ENCODE measurements around the gene BBS12. TPM values are rescaled to one million over a fixed set of nuclear protein-coding genes. Genes with fewer than 3 reads are reported as not detected.

Gene BBS12
- total RNA-seq, 3 donors from 2014 or later: 3.3 to 5.4 (median 3.9) TPM

DNA sequence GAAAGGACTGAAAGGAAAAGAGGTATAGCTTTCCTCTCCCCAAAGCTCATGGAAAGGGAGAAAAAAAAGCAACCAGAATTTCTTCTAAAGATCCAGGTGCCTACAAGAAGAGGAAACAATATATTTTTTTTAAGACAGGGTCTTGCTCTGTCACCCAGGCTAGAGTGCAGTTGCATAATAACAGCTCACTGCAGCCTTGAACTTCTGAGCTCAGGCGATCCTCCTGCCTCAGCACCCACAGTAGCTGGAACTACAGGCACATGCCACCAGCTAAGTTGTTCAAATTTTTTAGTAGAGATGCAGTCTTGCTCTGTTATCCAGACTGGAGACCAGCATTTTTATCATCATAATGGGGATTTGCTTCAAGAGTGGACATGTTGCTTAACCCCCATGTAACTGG lies 30.5 kb upstream of the BBS12 start:
- Histone ChIP-seq H3K36me3 (ENCODE audit: low read depth) (no peaks in the 10 kb centered on the region), H3K9me3 (no peaks in the 10 kb centered on the region), H3K4me3 (no peak overlapping the region), H3K4me1 (ENCODE audit: low read depth) (no peaks in the 10 kb centered on the region)
- DNase-seq (no peak), ATAC-seq (no peak)
- intact Hi-C loops (cut with DNase I, micrococcal nuclease): no loop called here
- TF ChIP-seq, protein P1, sequence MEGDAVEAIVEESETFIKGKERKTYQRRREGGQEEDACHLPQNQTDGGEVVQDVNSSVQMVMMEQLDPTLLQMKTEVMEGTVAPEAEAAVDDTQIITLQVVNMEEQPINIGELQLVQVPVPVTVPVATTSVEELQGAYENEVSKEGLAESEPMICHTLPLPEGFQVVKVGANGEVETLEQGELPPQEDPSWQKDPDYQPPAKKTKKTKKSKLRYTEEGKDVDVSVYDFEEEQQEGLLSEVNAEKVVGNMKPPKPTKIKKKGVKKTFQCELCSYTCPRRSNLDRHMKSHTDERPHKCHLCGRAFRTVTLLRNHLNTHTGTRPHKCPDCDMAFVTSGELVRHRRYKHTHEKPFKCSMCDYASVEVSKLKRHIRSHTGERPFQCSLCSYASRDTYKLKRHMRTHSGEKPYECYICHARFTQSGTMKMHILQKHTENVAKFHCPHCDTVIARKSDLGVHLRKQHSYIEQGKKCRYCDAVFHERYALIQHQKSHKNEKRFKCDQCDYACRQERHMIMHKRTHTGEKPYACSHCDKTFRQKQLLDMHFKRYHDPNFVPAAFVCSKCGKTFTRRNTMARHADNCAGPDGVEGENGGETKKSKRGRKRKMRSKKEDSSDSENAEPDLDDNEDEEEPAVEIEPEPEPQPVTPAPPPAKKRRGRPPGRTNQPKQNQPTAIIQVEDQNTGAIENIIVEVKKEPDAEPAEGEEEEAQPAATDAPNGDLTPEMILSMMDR (IDR thresholded peaks at IDR 0.05): no peak

DNA sequence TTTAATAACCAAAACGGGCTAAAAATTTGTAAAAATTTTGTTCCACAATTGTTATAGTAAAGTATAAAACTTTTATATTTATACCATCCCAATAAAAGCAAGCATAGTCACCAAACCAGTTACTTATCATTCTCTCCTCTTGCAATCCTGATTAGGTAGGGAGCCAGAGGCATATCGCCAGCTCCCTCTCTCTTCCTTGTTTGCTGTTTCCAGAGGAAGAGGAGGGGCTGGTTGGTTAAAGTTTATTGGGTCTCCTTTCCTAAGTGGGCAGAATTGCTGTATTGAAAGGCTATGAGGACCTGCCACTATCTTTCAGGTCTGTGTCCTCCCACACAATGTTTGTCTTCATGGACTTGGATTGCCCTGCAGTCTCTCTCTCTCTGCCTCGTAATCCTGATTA lies 29.6 kb upstream of the BBS12 start:
- intact Hi-C loops (cut with DNase I, micrococcal nuclease): no loop called here
- H3K36me3 ChIP-seq (ENCODE audit: low read depth): no peaks in the 10 kb centered on the region
- H3K4me1 ChIP-seq (ENCODE audit: low read depth): no peaks in the 10 kb centered on the region
- TF ChIP-seq, protein P1 (IDR thresholded peaks at IDR 0.05): no peak
- no peaks in the 10 kb centered on the region for H3K9me3 ChIP-seq
- ATAC-seq (peak; percentile 86), DNase-seq (peak in 2 of 3 donors; percentile 44 to 76)
- H3K4me3 ChIP-seq: no peak overlapping the region

DNA sequence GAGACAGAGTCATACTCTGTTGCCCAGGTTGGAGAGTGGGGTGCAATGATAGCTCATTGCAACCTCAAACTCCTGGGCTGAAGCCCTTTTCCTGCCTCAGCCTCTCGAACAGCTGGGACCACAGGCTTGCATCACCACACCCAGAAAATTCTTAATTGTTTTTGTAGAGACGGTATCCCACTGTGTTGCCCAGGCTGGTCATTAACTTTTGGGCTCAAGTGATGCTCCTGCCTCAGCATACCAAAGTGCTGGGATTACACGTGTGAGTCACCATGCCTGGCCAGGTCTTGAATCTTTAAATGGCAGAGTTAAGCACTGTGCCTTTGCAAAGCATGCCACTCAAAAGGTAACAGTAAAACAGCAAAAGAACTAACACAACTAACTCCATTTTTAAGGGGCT lies 28.6 kb upstream of the BBS12 start:
- TF ChIP-seq, protein P1 (IDR thresholded peaks at IDR 0.05): no peak
- no peak for ATAC-seq
- H3K9me3 ChIP-seq: no peaks in the 10 kb centered on the region
- H3K36me3 ChIP-seq (ENCODE audit: low read depth): no peaks in the 10 kb centered on the region
- no peak for DNase-seq
- no peaks in the 10 kb centered on the region for H3K4me1 ChIP-seq (ENCODE audit: low read depth)
- no peak overlapping the region for H3K4me3 ChIP-seq
- intact Hi-C loops (cut with DNase I, micrococcal nuclease): no loop called here

DNA sequence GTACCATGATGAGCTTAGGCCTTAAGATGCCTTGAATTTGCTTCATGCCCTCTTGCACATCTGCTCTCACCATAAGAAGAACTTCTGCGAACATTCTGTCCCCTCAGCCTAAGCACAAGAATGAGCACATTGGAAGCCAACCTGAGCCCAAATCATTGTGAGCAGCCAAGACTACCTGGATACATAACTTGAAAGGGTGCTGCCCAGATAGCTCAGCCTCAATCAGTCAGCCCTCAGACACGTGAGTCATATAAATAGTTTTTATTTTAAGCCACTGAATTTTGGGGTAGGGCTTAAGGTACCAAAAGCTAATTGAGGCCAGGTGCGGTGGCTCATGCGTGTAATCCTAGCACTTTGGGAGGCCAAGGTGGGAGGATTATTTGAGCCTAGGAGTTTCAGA lies 27.5 kb upstream of the BBS12 start:
- no peaks in the 10 kb centered on the region for H3K9me3 ChIP-seq
- H3K36me3 ChIP-seq (ENCODE audit: low read depth): no peaks in the 10 kb centered on the region
- no peaks in the 10 kb centered on the region for H3K4me1 ChIP-seq (ENCODE audit: low read depth)
- intact Hi-C loops (cut with DNase I, micrococcal nuclease): no loop called here
- TF ChIP-seq, protein P1 (IDR thresholded peaks at IDR 0.05): no peak
- ATAC-seq (no peak), DNase-seq (no peak)
- H3K4me3 ChIP-seq: no peak overlapping the region

DNA sequence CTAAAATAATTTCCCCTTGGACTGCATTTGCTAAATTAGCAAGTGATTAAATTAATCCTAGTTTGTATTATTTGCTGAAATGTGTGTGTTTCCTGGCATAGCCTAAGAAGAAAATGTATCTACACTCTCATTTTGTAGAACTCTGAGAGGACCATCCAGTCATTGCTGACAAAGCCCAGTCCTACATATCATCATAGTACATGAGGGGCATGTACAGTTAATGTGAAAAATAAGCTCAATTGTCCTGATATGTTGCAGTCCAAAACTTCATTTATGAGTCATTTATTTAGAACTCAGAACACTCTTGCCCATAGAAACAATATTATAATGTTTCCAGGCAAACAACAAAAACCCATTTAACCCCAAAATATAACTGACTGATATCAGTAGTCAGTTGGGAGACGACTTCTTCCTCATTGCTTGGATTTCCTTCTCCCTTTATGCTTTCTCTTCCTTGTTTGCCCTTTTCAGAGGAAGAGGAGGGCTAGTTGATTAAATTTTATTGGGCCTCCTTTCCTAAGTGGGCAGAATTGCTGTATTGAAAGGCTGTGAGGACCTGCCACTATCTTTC lies 26.9 kb upstream of the BBS12 start:
- Histone ChIP-seq H3K9me3 (no peaks in the 10 kb centered on the region), H3K4me3 (no peak overlapping the region), H3K36me3 (ENCODE audit: low read depth) (no peaks in the 10 kb centered on the region), H3K4me1 (ENCODE audit: low read depth) (no peaks in the 10 kb centered on the region)
- no peak for DNase-seq
- intact Hi-C loops (cut with DNase I, micrococcal nuclease): no loop called here
- TF ChIP-seq, protein P1 (IDR thresholded peaks at IDR 0.05): no peak
- peak; percentile 28 for ATAC-seq

DNA sequence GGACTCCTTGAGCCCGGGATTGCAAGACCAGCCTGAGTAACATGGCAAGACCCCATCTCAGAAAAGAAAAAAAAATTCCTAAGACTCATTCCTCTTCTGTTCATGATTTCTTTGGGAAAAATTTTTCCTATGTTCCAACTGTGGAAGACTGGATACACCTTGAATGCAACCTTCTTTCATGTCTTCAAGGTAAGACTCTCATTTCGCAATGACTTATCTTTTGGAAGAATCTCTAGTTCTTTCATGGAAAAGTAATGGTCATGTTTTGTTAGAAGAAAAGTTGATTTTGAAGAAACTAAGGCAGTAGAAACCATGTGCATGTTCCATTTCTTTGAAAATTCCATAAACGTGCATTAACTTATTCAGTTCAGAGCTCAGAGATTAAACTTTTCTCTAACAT lies 26.0 kb upstream of the BBS12 start:
- TF ChIP-seq, protein P1 (IDR thresholded peaks at IDR 0.05): no peak
- DNase-seq: no peak
- intact Hi-C loops (cut with DNase I, micrococcal nuclease): no loop called here
- Histone ChIP-seq H3K9me3 (no peaks in the 10 kb centered on the region), H3K4me1 (ENCODE audit: low read depth) (no peaks in the 10 kb centered on the region), H3K36me3 (ENCODE audit: low read depth) (no peaks in the 10 kb centered on the region), H3K4me3 (no peak overlapping the region)
- no peak for ATAC-seq
